Panc1 (cell line): ENCODE data around the gene FOXR1. TPM values are rescaled to one million over a fixed set of nuclear protein-coding genes. Genes with fewer than 3 reads are reported as not detected.

Experiments
- ATAC-seq: fragments of 200-7000 bp; cut with Tn5 transposase; 2 replicates; pipeline ENCODE4 v1.9.1; 2020; ENCODE audit warnings: mild to moderate bottlenecking, moderate library complexity
- BruUV-seq: library from RNA; stranded (reverse); fragments of 400-500 nt; replicated peaks from 2 replicates; lab custom pipeline; 2021; lab: Mats Ljungman, UMichigan
- CTCF ChIA-PET: fragments of 300-600 bp; sonication (Branson Sonifier 250); formaldehyde crosslinking; loops from one replicate; lab custom pipeline; 2022; ENCODE audit warnings: antibody characterized with exemption; lab: Charles Lee
- POLR2A ChIA-PET: fragments of 300-600 bp; sonication (Branson Sonifier 250); formaldehyde crosslinking; loops from one replicate; lab custom pipeline; 2022; ENCODE audit warnings: antibody characterized with exemption; lab: Charles Lee
- DNase-seq: peaks from one replicate; pipeline ENCODE4 v3.0.0-alpha.2; 2010; ENCODE audit warnings: low read depth, low spot score
- H3K27ac ChIP-seq: 2 replicates; pipeline ENCODE4 v1.5.1; 2011; ENCODE audit warnings: mild to moderate bottlenecking, low read length, inconsistent platforms
- H3K27me3 ChIP-seq: fragments of 200-500 bp; sonication (Bioruptor generic); 2 replicates; pipeline ENCODE4 v1.6.0; 2014; ENCODE audit warnings: low read length, inconsistent platforms; ENCODE audit not compliant: control insufficient read depth, insufficient read depth
- H3K36me3 ChIP-seq: fragments of 200-500 bp; sonication (Bioruptor generic); 2 replicates; pipeline ENCODE4 v1.5.1; 2014; ENCODE audit warnings: inconsistent platforms, mild to moderate bottlenecking, low read length, moderate library complexity; ENCODE audit not compliant: control insufficient read depth, insufficient read depth
- H3K4me1 ChIP-seq: 2 replicates; pipeline ENCODE4 v1.5.1; 2011; ENCODE audit warnings: inconsistent platforms, mild to moderate bottlenecking, low read length, moderate library complexity; ENCODE audit not compliant: control insufficient read depth, insufficient read depth
- H3K4me3 ChIP-seq, 2 experiments: 2 replicates each; pipeline ENCODE4 v1.5.1; 2011 to 2012; ENCODE audit warnings: low read depth in 2 of 2, low read length in 2 of 2, mild to moderate bottlenecking in 2 of 2, inconsistent platforms in 1 of 2, moderate library complexity in 1 of 2
- H3K9me3 ChIP-seq: fragments of 200-500 bp; sonication (Bioruptor generic); 2 replicates; pipeline ENCODE4 v1.5.1; 2014; ENCODE audit warnings: low read depth, mild to moderate bottlenecking, inconsistent platforms, low read length, moderate library complexity; ENCODE audit not compliant: control insufficient read depth, insufficient read depth
- CTCF ChIP-seq: fragments of 450-650 bp; IDR thresholded peaks from 2 replicates; pipeline ENCODE4 v1.5.1; 2017; ENCODE audit warnings: mild to moderate bottlenecking
- POLR2AphosphoS5 ChIP-seq: IDR thresholded peaks from 2 replicates; pipeline ENCODE4 v1.6.1; 2012; ENCODE audit warnings: mild to moderate bottlenecking, low read depth, low read length, moderate library complexity
- SIN3A ChIP-seq: IDR thresholded peaks from 2 replicates; pipeline ENCODE4 v1.6.1; 2012; ENCODE audit warnings: low read depth, mild to moderate bottlenecking, low read length, moderate library complexity, borderline replicate concordance; ENCODE audit not compliant: insufficient read depth
- TCF7L2 ChIP-seq: IDR thresholded peaks from 2 replicates; pipeline ENCODE4 v1.6.1; 2011; ENCODE audit warnings: mild to moderate bottlenecking, low read depth, low read length, inconsistent platforms
- in situ Hi-C: cut with HindIII; loops from 2 replicates; pipeline ENCODE4 v1.10.0; 2016; ENCODE audit warnings: low sequenced_read_pairs, low pct_unique_long_range_greater_than_20kb
- intact Hi-C: fragments of 100-400 bp; cut with micrococcal nuclease; formaldehyde crosslinking; loops from one replicate; pipeline ENCODE4 v1.10.0; 2022; ENCODE audit not compliant: unreplicated experiment
- total RNA-seq: library from RNA; stranded (reverse); gene quantifications from one replicate; pipeline ENCODE4 v1.2.1, GENCODE V29; 2021; ENCODE audit not compliant: unreplicated experiment
- TF ChIP-seq, protein P1 (sequence below), 2 experiments: IDR thresholded peaks; 2 replicates each; pipeline ENCODE4 v1.6.1; 2011 to 2012; ENCODE audit warnings: low read depth in 2 of 2, control low read depth in 1 of 2, low read length in 1 of 2, mild to moderate bottlenecking in 1 of 2, moderate library complexity in 1 of 2; ENCODE audit not compliant: insufficient read depth in 1 of 2

FOXR1 gene
- total RNA-seq, 1 experiment from 2014 or later = not detected

DNA sequence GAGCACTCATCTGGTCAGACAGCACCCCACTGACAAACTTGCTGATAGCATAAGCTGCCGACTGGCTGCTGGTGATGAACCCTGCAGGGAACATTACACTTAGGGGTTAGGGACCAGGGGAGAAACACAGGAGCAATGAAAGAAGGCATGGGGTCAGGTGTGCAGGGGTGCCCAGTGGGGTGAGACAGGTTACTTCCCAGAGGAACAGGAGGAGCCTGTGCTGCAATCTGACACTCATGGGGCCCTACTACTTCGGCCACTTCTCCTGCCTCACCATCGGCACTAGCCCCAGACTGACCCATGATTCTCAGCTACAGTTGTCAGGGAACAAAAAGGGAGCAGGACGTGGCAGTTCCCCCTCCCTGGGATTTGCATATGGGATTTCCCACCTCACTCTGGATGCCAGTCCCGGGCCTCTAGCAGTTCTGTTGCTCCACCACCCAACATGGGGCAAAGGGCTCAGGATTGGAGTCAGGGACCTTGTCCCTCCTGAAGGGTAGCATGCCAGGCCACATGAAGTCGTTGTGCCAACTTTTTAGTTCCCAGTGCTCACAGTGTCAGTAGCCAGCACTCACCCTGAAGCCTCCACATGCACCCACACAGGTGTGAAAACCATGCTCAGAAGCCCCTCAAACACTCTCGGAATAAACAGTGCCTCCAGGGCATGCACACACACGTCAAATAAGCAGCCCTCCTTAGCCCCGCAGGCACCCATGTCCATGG, 56.9 kb downstream of the FOXR1 start:
- H3K4me1 ChIP-seq = peaks cover 20% of the 10 kb centered on the region
- in situ Hi-C loops = no loop called here
- H3K9me3 ChIP-seq = no peaks in the 10 kb centered on the region
- BruUV-seq = no TSS peak
- ChIA-PET POLR2A (no interaction called here), CTCF (no interaction called here)
- H3K36me3 ChIP-seq = peaks cover 5% of the 10 kb centered on the region; the same call in 1 of the 2 replicates
- TF ChIP-seq, protein P1, sequence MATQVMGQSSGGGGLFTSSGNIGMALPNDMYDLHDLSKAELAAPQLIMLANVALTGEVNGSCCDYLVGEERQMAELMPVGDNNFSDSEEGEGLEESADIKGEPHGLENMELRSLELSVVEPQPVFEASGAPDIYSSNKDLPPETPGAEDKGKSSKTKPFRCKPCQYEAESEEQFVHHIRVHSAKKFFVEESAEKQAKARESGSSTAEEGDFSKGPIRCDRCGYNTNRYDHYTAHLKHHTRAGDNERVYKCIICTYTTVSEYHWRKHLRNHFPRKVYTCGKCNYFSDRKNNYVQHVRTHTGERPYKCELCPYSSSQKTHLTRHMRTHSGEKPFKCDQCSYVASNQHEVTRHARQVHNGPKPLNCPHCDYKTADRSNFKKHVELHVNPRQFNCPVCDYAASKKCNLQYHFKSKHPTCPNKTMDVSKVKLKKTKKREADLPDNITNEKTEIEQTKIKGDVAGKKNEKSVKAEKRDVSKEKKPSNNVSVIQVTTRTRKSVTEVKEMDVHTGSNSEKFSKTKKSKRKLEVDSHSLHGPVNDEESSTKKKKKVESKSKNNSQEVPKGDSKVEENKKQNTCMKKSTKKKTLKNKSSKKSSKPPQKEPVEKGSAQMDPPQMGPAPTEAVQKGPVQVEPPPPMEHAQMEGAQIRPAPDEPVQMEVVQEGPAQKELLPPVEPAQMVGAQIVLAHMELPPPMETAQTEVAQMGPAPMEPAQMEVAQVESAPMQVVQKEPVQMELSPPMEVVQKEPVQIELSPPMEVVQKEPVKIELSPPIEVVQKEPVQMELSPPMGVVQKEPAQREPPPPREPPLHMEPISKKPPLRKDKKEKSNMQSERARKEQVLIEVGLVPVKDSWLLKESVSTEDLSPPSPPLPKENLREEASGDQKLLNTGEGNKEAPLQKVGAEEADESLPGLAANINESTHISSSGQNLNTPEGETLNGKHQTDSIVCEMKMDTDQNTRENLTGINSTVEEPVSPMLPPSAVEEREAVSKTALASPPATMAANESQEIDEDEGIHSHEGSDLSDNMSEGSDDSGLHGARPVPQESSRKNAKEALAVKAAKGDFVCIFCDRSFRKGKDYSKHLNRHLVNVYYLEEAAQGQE (IDR thresholded peaks at IDR 0.05; ENCODE audit: insufficient read depth in 1 of 2, low read depth in 2 of 2, low read length in 1 of 2) = no peak
- ATAC-seq = no peak
- DNase-seq = no peak
- H3K27ac ChIP-seq = no peak overlapping the region
- H3K4me3 ChIP-seq = no peak overlapping the region
- intact Hi-C loops = no loop called here
- H3K27me3 ChIP-seq = no peaks in the 10 kb centered on the region

- Histone ChIP-seq H3K27ac (no peak overlapping the region), H3K27me3 (no peaks in the 10 kb centered on the region), H3K36me3 (peaks cover under 1% of the 10 kb centered on the region; the same call in 1 of the 2 replicates), H3K9me3 (no peaks in the 10 kb centered on the region), H3K4me1 (peaks cover 15% of the 10 kb centered on the region), H3K4me3 (no peak overlapping the region)
- TF ChIP-seq, protein P1 (IDR thresholded peaks at IDR 0.05; ENCODE audit: insufficient read depth in 1 of 2, low read depth in 2 of 2, low read length in 1 of 2) = no peak
- no peak for TF ChIP-seq POLR2AphosphoS5
- TF ChIP-seq CTCF = no peak
- TF ChIP-seq SIN3A = no peak
- TF ChIP-seq TCF7L2 = no peak
- CTCF ChIA-PET = no interaction called here
- DNase-seq (no peak), ATAC-seq (no peak)
- BruUV-seq = no TSS peak
- intact Hi-C loops (no loop called here), in situ Hi-C loops (no loop called here)
- POLR2A ChIA-PET = no interaction called here
Observed at GRCh38 chr11:119029069-119029339, 57.4 kb downstream of the FOXR1 start.
